ENCODE results near the gene EMC6. TPM values are rescaled to one million over a fixed set of nuclear protein-coding genes. Genes with fewer than 3 reads are reported as not detected.
A peak's percentile ranks its signal among the peaks of the same experiment; 100 is the strongest.

The EMC6 gene
- polyA plus RNA-seq, 1 of the 3 experiments (the other 2 are of a cell fraction), result 56.6 TPM

DNA sequence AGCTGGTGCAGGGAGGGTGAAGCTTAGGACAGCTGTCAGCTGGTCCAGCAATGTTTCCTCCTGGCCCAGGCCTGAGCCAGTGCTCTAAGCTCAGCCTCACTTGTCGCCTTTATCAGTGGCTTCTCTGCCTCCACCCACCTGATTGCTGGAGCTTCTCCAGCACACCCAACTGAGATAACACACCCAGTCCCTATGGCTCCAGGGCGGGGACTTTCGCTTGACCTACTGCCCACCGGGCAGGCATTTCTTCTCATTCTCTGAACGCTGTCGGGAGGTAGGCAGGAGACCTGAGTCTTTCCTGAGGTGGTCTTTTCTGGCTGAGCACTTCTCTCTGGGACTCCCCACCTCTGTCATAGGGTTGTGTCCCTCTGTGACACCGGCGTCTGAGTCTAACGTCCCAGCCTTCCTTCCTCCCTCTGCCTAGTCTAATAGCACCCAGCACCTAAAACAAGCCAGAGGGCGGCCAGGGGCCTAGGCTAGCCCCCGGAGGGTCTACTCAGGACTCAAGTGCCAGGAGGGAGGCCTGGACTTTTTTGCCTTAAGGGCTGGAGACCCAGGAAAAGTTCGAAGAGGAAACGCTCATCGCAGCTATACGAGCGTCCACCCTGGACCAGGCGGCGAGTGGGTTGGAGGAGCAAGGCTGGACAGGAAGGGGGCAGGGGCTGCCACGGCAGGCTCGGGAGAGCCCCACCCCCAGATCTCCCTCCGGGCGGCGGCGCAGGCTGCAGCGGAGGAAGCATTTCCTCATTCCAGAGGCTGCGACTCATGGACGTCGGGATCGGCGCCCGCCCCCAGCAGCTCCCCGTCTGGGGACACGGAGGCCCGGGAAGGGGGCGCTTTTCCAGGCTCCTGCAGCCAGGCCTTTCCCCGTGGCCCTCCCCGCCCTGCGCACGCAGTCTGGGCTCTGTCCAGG, 990 bp upstream of the EMC6 start (continued):
- TF ChIP-seq EP300 (IDR thresholded peaks at IDR 0.05; ENCODE audit: borderline replicate concordance in 1 of 2, low read depth in 1 of 2, low read length in 1 of 2), result peak in 1 of 2 experiments; percentile 35; a peak in 1 of 4 replicates
- TF ChIP-seq FOXM1 (IDR thresholded peaks at IDR 0.05; ENCODE audit: low read depth), result no peak
- TF ChIP-seq MXI1 (IDR thresholded peaks at IDR 0.05; ENCODE audit: low read depth, low read length), result peak; percentile 46
- no peak for TF ChIP-seq RFX5 (IDR thresholded peaks at IDR 0.05; ENCODE audit: low read length)
- peak; percentile 41; the same call in 1 of the 2 replicates for TF ChIP-seq TAF1 (IDR thresholded peaks at IDR 0.05; ENCODE audit: borderline replicate concordance, low read depth, low read length)
- peak; percentile 30; the same call in 1 of the 2 replicates for TF ChIP-seq MAX (IDR thresholded peaks at IDR 0.05; ENCODE audit: low read depth)
- no peak; the same call in 1 of the 2 replicates for TF ChIP-seq GATA2 (CRISPR knock-in tag; IDR thresholded peaks at IDR 0.05)
- TF ChIP-seq, protein P1, sequence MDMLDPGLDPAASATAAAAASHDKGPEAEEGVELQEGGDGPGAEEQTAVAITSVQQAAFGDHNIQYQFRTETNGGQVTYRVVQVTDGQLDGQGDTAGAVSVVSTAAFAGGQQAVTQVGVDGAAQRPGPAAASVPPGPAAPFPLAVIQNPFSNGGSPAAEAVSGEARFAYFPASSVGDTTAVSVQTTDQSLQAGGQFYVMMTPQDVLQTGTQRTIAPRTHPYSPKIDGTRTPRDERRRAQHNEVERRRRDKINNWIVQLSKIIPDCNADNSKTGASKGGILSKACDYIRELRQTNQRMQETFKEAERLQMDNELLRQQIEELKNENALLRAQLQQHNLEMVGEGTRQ (IDR thresholded peaks at IDR 0.05; ENCODE audit: borderline replicate concordance, low read depth, low read length), result no peak
- TF ChIP-seq JUND (IDR thresholded peaks at IDR 0.05), result peak; percentile 65
- TF ChIP-seq POLR2AphosphoS5 (IDR thresholded peaks at IDR 0.05; ENCODE audit: low read depth, low read length), result no peak
- no peak for TF ChIP-seq SMC3 (IDR thresholded peaks at IDR 0.05; ENCODE audit: low read depth, low read length)
- peak; percentile 99 for TF ChIP-seq ELF1 (IDR thresholded peaks at IDR 0.05)
- TF ChIP-seq NFIC (IDR thresholded peaks at IDR 0.05; ENCODE audit: borderline replicate concordance), result 0 out of 2 replicates have a peak, but pooled peaks have one; percentile 1
- no peak for TF ChIP-seq CHD2 (IDR thresholded peaks at IDR 0.05; ENCODE audit: low read length, partially characterized antibody)
- TF ChIP-seq NRF1 (IDR thresholded peaks at IDR 0.05; ENCODE audit: low read depth, low read length), result peak; percentile 17; the same call in 1 of the 2 replicates
- TF ChIP-seq RAD21 (IDR thresholded peaks at IDR 0.05; ENCODE audit: low read length), result no peak
- no peak for TF ChIP-seq GABPA (IDR thresholded peaks at IDR 0.05; ENCODE audit: low read depth)
- no peak; the same call in 1 of the 2 replicates for TF ChIP-seq YY1 (IDR thresholded peaks at IDR 0.05; ENCODE audit: low read depth)

DNA sequence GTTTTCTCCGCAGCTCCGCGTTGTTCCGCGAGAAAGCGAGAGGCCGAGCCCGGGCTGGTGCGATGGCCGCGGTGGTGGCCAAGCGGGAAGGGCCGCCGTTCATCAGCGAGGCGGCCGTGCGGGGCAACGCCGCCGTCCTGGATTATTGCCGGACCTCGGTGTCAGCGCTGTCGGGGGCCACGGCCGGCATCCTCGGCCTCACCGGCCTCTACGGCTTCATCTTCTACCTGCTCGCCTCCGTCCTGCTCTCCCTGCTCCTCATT, 404 bp downstream of the EMC6 start:
- peaks cover 13% of the 10 kb centered on the region for H3F3A ChIP-seq (replicated peaks; ENCODE audit: insufficient read depth)
- peak overlapping the region; percentile 80 to 98 for H3K27ac ChIP-seq (ENCODE audit: low read depth in 2 of 2, low read length in 1 of 2)
- H3K27me3 ChIP-seq (ENCODE audit: insufficient read depth), result no peaks in the 10 kb centered on the region
- H3K79me2 ChIP-seq (ENCODE audit: insufficient read depth), result peaks cover 62% of the 10 kb centered on the region
- peaks cover 34% of the 10 kb centered on the region for H4K20me1 ChIP-seq (ENCODE audit: insufficient read depth)
- peak overlapping the region; percentile 100 for H3K9ac ChIP-seq
- TF ChIP-seq MXI1 (IDR thresholded peaks at IDR 0.05; ENCODE audit: low read depth, low read length), result no peak
- TF ChIP-seq NFIC (IDR thresholded peaks at IDR 0.05; ENCODE audit: borderline replicate concordance), result 0 out of 2 replicates have a peak, but pooled peaks have one; percentile 0
- 5% methylated on average over 4 of the region's 32 CpGs for WGBS (ENCODE audit: low lambda C conversion rate)
- no peak for DNase-seq
- no peaks in the 10 kb centered on the region for H3K9me3 ChIP-seq
- H3K36me3 ChIP-seq (replicated peaks in 1 of 2; ENCODE audit: control insufficient read depth in 1 of 2, insufficient read depth in 2 of 2, low read length in 1 of 2), result peaks cover 14 to 17% of the 10 kb centered on the region in 2 experiments
- no peaks in the 10 kb centered on the region for H3K9me2 ChIP-seq
- peak overlapping the region; percentile 79; the same call in 1 of the 2 replicates for H2AFZ ChIP-seq (ENCODE audit: low read depth)
- peak overlapping the region; percentile 74 for H3K4me2 ChIP-seq
- H3K4me1 ChIP-seq (ENCODE audit: control insufficient read depth in 1 of 2, insufficient read depth in 2 of 2, low read depth in 1 of 2, low read length in 1 of 2), result peaks cover 0 to 20% of the 10 kb centered on the region in 2 experiments; a peak in 1 of 4 replicates
- ChIA-PET POLR2A (no interaction called here), CTCF (interaction anchor here (3.1 kb wide), 1 partner anchor 14 kb away, joined by 14 read pairs; no protein-coding TSS in a partner anchor)
- H3K4me3 ChIP-seq (ENCODE audit: low read depth in 2 of 2, low read length in 1 of 2), result peak overlapping the region; percentile 91 to 96

All from SK-N-SH (cell line).